Tracheal epithelial cell (primary cell): ENCODE results near the gene PCDHGA10. TPM values are rescaled to one million over a fixed set of nuclear protein-coding genes. Genes with fewer than 3 reads are reported as not detected.

Experiments
- total RNA-seq: library from RNA; depleted of rRNA; stranded (reverse); fragments of >200 nt; gene quantifications from 2 replicates; pipeline ENCODE4 v1.2.1, GENCODE V29; 2014

The PCDHGA10 gene
- total RNA-seq, 1 donor from 2014 or later: 4.3 TPM

Other genes with a start within 250 kb of the PCDHGA10 start
- under 0.01 TPM in 1 of 2 replicates, not detected in the other for gene PCDHB7, start 240.3 kb upstream of the PCDHGA10 start, total RNA-seq
- under 0.01 TPM in 2 replicates for gene PCDHB8, start 235.2 kb upstream of the PCDHGA10 start, total RNA-seq
- gene PCDHB16, start 230.6 kb upstream of the PCDHGA10 start, total RNA-seq: under 0.01 TPM in 1 of 2 replicates, not detected in the other
- under 0.01 TPM in 1 of 2 replicates, not detected in the other for gene PCDHB9, start 225.8 kb upstream of the PCDHGA10 start, total RNA-seq
- gene PCDHB10, start 220.6 kb upstream of the PCDHGA10 start, total RNA-seq: under 0.01 and 0.21 TPM in 2 replicates
- 0.24 and 0.43 TPM in 2 replicates for gene PCDHB11, start 213.4 kb upstream of the PCDHGA10 start, total RNA-seq
- gene PCDHB12, start 204.3 kb upstream of the PCDHGA10 start, total RNA-seq: under 0.01 TPM in 1 of 2 replicates, not detected in the other
- gene PCDHB13, start 199.1 kb upstream of the PCDHGA10 start, total RNA-seq: 0.24 TPM in 1 of 2 replicates, not detected in the other
- 0.24 and 0.43 TPM in 2 replicates for gene PCDHB14, start 189.6 kb upstream of the PCDHGA10 start, total RNA-seq
- 0.21 and 0.24 TPM in 2 replicates for gene PCDHB15, start 167.6 kb upstream of the PCDHGA10 start, total RNA-seq
- gene SLC25A2, start 108.9 kb upstream of the PCDHGA10 start, total RNA-seq: not detected in 2 replicates
- gene TAF7, start 92.2 kb upstream of the PCDHGA10 start, total RNA-seq: 30.1 and 32.8 TPM in 2 replicates
- gene PCDHGA1, start 82.5 kb upstream of the PCDHGA10 start, total RNA-seq: under 0.01 TPM in 1 of 2 replicates, not detected in the other
- 0.21 and 0.48 TPM in 2 replicates for gene PCDHGA2, start 74.2 kb upstream of the PCDHGA10 start, total RNA-seq
- gene PCDHGA3, start 69.2 kb upstream of the PCDHGA10 start, total RNA-seq: under 0.01 and 0.21 TPM in 2 replicates
- gene PCDHGB1, start 62.9 kb upstream of the PCDHGA10 start, total RNA-seq: 0.21 and 0.24 TPM in 2 replicates
- gene PCDHGA4, start 58.0 kb upstream of the PCDHGA10 start, total RNA-seq: 0.24 TPM in 1 of 2 replicates, not detected in the other
- under 0.01 TPM in 1 of 2 replicates, not detected in the other for gene PCDHGB2, start 53.0 kb upstream of the PCDHGA10 start, total RNA-seq
- gene PCDHGA5, start 48.8 kb upstream of the PCDHGA10 start, total RNA-seq: 0.24 TPM in 1 of 2 replicates, not detected in the other
- 0.24 and 0.43 TPM in 2 replicates for gene PCDHGB3, start 42.7 kb upstream of the PCDHGA10 start, total RNA-seq
- under 0.01 and 0.24 TPM in 2 replicates for gene PCDHGA6, start 39.1 kb upstream of the PCDHGA10 start, total RNA-seq
- 0.21 and 0.24 TPM in 2 replicates for gene PCDHGA7, start 30.2 kb upstream of the PCDHGA10 start, total RNA-seq
- gene PCDHGB4, start 25.3 kb upstream of the PCDHGA10 start, total RNA-seq: 0.64 and 5.3 TPM in 2 replicates
- 0.21 and 0.48 TPM in 2 replicates for gene PCDHGA8, start 20.4 kb upstream of the PCDHGA10 start, total RNA-seq
- gene PCDHGB5, start 15.0 kb upstream of the PCDHGA10 start, total RNA-seq: 2.6 and 4.6 TPM in 2 replicates
- gene PCDHGA9, start 10.2 kb upstream of the PCDHGA10 start, total RNA-seq: 0.72 and 0.85 TPM in 2 replicates
- gene PCDHGB6, start 5.0 kb upstream of the PCDHGA10 start, total RNA-seq: 0.48 and 0.64 TPM in 2 replicates
- 1.1 and 3.4 TPM in 2 replicates for gene PCDHGB7, start 4.7 kb downstream of the PCDHGA10 start, total RNA-seq
- 2.2 and 2.6 TPM in 2 replicates for gene PCDHGA11, start 8.1 kb downstream of the PCDHGA10 start, total RNA-seq
- gene PCDHGA12, start 17.5 kb downstream of the PCDHGA10 start, total RNA-seq: 1.7 and 3.9 TPM in 2 replicates
- 20.0 and 20.2 TPM in 2 replicates for gene PCDHGC3, start 63.0 kb downstream of the PCDHGA10 start, total RNA-seq
- under 0.01 and 0.48 TPM in 2 replicates for gene PCDHGC4, start 72.0 kb downstream of the PCDHGA10 start, total RNA-seq
- gene PCDHGC5, start 76.1 kb downstream of the PCDHGA10 start, total RNA-seq: 0.21 and 1.2 TPM in 2 replicates
- 66.9 and 83.6 TPM in 2 replicates for gene DIAPH1, start 206.0 kb downstream of the PCDHGA10 start, total RNA-seq
- 60.5 and 63.4 TPM in 2 replicates for gene HDAC3, start 223.9 kb downstream of the PCDHGA10 start, total RNA-seq
- gene RELL2, start 224.0 kb downstream of the PCDHGA10 start, total RNA-seq: 4.3 and 12.3 TPM in 2 replicates
- gene FCHSD1, start 238.4 kb downstream of the PCDHGA10 start, total RNA-seq: 10.0 and 24.8 TPM in 2 replicates